Mucosa of stomach (tissue), 1 donor: ENCODE measurements around the gene SCN11A.

ENCODE experiments used
- H3K27me3 ChIP-seq: one replicate; pipeline ENCODE4 v1.7.0; 2013; ENCODE audit warnings: mild to moderate bottlenecking, low read length; ENCODE audit not compliant: control insufficient read depth, insufficient read depth
- H3K36me3 ChIP-seq: one replicate; pipeline ENCODE4 v1.7.0; 2013; ENCODE audit warnings: low read length; ENCODE audit not compliant: control insufficient read depth, insufficient read depth
- H3K4me1 ChIP-seq: one replicate; pipeline ENCODE4 v1.7.0; 2013; ENCODE audit warnings: mild to moderate bottlenecking, low read length; ENCODE audit not compliant: control insufficient read depth, insufficient read depth
- H3K4me3 ChIP-seq: one replicate; pipeline ENCODE4 v1.7.0; 2013; ENCODE audit warnings: low read length
- H3K9ac ChIP-seq: one replicate; pipeline ENCODE4 v1.7.0; 2013; ENCODE audit warnings: mild to moderate bottlenecking, low read length, moderate library complexity
- H3K9me3 ChIP-seq: one replicate; pipeline ENCODE4 v1.7.0; 2013; ENCODE audit warnings: mild to moderate bottlenecking, low read length, moderate library complexity; ENCODE audit not compliant: control insufficient read depth
- donor health status: Pancreatic carcinoma.

SCN11A gene

DNA sequence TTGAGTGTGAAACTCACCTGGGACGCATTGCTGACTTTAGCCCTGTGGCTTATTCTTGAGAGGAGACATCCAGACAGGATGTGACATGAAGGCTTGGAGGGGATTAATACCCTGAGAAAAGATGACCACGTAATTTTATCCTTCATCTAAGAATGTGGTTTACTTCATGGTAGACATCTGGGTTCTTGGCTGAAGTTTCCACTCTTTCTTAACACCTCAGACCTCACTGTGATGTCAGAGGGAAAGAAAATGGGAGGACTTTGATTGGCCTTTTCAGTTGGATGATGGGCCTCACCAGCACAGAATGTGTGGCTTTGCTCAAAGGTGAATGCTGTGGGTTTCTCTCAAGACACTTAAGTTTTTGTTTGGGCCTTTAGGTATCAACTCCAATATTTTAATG, 39.2 kb upstream of the SCN11A start:
- Histone ChIP-seq H3K36me3 (peaks cover 7% of the 10 kb centered on the region), H3K4me3 (no peak overlapping the region)

DNA sequence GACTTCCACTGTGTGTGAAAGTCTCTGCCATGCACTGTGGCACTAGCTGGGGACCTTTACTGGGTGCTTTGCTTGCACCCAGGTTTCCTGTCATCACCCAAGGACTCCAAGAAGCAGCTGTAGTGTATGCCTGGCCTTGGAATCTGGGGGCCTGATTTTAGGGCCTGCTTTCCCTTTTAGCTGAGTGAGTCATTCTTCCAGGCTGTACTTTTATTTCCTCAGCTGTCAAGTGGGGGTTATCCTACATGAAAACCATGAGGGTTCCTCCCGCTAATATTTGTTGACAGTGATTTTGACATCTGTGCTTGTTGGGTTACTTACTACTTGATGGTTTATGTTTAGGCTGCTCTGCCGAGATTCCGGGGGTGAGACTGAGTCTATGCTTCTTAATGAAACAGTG, 37.1 kb upstream of the SCN11A start:
- Histone ChIP-seq H3K4me1 (no peaks in the 10 kb centered on the region), H3K9me3 (no peaks in the 10 kb centered on the region), H3K36me3 (no peaks in the 10 kb centered on the region), H3K27me3 (no peaks in the 10 kb centered on the region), H3K4me3 (no peak overlapping the region), H3K9ac (no peak overlapping the region)

More for the DNA sequence above, 39.2 kb upstream of the SCN11A start:
- no peak overlapping the region for H3K9ac ChIP-seq
- no peaks in the 10 kb centered on the region for H3K4me1 ChIP-seq
- H3K27me3 ChIP-seq: no peaks in the 10 kb centered on the region
- H3K9me3 ChIP-seq: no peaks in the 10 kb centered on the region

DNA sequence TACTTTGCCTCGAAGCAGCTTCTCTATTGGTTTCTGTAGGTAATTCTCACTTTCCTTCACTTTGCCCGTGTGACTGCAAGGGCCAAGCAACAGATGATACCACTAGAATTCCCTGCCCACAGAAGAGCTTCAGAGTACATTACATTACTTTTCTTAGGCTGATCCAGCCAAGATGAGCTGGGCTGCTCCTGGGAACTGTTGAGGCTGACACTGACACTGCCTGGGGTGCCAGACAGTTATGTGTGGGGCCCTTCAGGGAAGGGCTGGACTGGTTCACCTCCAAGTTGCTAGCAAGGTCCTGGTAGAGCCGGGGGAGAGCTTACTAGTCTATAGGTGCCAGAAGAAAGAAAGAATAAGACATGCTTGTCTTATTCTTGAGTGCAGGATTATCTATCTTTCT, 36.7 kb upstream of the SCN11A start:
- no peak overlapping the region for H3K9ac ChIP-seq
- no peak overlapping the region for H3K4me3 ChIP-seq
- H3K9me3 ChIP-seq: no peaks in the 10 kb centered on the region
- H3K27me3 ChIP-seq: no peaks in the 10 kb centered on the region
- no peaks in the 10 kb centered on the region for H3K36me3 ChIP-seq
- H3K4me1 ChIP-seq: no peaks in the 10 kb centered on the region

DNA sequence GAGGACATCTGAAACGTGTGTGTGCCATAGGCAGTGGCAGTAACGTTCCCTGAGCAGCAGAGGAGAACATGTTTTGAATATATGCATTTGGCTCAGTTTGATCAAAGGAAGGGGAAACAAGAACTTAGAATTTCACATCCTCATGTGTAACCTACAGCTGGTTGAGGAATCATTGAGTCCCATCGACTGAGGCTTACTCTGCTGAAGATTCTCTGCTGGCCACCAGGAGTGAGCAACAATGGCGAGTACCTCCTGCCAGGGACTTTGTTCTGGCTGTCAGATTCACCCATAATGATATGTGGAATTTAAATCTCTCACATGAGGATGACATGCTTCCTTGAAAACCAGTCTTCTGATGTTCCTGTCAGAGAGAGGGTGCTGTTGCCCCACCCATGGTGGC, 34.4 kb upstream of the SCN11A start:
- Histone ChIP-seq H3K9ac (no peak overlapping the region), H3K9me3 (no peaks in the 10 kb centered on the region), H3K4me3 (no peak overlapping the region), H3K4me1 (no peaks in the 10 kb centered on the region), H3K27me3 (no peaks in the 10 kb centered on the region), H3K36me3 (no peaks in the 10 kb centered on the region)

DNA sequence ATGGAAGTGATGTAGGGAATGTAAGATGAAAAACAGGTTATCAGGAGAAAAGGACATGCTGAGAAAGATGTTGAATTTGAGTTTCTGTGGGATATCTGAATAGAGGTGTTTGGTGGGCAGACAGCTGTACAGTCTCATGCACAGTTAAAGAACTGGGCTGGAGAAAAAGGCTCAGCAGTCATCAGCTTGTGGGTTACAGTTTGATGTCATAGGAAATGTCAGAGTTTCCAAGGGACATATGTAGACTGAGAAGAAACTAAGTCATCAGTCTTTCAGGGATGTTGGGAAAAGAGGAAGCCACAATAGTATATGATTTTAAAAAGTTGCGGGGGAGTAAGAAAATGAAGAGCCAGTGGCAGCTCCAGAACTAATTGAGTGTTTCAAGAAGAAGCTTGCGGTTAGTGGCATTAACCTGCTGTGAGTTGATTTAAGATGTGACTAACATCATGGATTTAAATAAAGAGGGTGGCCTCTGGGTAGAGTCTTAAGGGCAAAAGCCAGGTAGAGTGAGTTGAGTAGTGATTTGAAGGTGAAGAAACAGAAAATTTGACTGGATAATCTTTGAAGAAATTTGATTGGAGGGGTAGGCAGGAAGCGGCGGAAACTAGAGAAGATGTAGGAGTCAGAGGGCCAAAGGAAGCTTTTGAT, 31.0 kb upstream of the SCN11A start:
- H3K4me3 ChIP-seq: no peak overlapping the region
- no peaks in the 10 kb centered on the region for H3K36me3 ChIP-seq
- no peaks in the 10 kb centered on the region for H3K9me3 ChIP-seq
- H3K4me1 ChIP-seq: no peaks in the 10 kb centered on the region
- no peaks in the 10 kb centered on the region for H3K27me3 ChIP-seq
- H3K9ac ChIP-seq: no peak overlapping the region

DNA sequence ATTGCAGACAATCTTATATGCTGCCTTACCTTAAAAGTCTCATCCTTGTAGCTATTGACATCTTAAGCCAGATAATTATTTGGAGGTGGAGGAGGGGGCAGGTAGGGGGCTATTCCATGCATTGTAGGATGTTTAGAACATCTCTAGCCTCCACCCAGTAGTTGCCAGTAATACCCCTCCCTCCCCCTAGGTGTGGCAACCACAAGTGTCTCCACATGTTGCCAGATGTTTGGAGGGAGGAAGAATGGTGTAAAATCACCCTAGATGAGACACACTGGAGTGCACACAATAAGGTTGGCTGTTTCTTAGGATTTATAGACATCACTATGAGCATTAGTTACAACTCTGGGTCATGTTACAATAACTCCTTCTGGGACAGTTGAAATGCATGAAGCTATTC, 28.3 kb upstream of the SCN11A start:
- H3K4me3 ChIP-seq: no peak overlapping the region
- no peaks in the 10 kb centered on the region for H3K4me1 ChIP-seq
- peaks cover 10% of the 10 kb centered on the region for H3K36me3 ChIP-seq
- no peaks in the 10 kb centered on the region for H3K9me3 ChIP-seq
- no peaks in the 10 kb centered on the region for H3K27me3 ChIP-seq
- H3K9ac ChIP-seq: no peak overlapping the region

DNA sequence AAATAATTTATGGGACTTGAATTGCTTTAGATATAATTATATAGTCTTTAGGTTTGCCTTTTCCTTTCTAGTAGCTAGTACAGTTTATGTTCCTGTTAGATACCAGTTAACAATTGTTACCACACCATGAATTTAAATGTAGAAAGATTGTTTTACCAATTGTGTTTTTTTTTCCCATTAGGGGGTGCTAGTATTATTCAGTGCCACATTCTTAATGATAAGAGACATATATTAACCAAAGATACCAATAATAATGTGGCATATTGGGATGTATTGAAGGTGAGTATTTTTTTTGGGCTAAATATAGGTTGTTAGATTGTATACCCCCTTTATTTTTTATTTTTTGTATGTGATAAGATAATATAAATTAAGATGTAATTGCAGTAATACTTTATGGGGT, 27.8 kb upstream of the SCN11A start:
- H3K36me3 ChIP-seq: peaks cover 11% of the 10 kb centered on the region
- no peaks in the 10 kb centered on the region for H3K4me1 ChIP-seq
- H3K9ac ChIP-seq: no peak overlapping the region
- no peaks in the 10 kb centered on the region for H3K9me3 ChIP-seq
- no peaks in the 10 kb centered on the region for H3K27me3 ChIP-seq
- no peak overlapping the region for H3K4me3 ChIP-seq

DNA sequence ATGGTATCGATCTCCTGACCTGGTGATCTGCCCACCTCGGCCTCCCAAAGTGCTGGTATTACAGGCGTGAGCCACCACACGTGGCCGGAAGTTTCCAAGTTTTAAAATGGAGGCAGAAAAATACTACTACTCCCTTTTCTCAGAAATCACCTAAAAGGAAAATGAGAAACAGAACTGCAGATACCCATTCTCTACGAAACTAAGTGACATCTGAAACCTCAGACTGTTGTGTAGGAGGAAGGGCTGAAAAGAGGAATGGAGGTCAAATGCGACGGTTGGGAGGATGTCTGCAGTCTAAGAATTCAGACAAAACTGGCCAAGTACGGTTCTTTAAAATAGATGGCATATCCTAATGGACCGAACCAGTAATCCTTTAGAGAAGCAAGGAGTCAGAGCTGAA, 24.2 kb upstream of the SCN11A start:
- Histone ChIP-seq H3K36me3 (peaks cover 11% of the 10 kb centered on the region), H3K4me1 (no peaks in the 10 kb centered on the region), H3K9me3 (no peaks in the 10 kb centered on the region), H3K4me3 (no peak overlapping the region), H3K27me3 (no peaks in the 10 kb centered on the region), H3K9ac (no peak overlapping the region)

DNA sequence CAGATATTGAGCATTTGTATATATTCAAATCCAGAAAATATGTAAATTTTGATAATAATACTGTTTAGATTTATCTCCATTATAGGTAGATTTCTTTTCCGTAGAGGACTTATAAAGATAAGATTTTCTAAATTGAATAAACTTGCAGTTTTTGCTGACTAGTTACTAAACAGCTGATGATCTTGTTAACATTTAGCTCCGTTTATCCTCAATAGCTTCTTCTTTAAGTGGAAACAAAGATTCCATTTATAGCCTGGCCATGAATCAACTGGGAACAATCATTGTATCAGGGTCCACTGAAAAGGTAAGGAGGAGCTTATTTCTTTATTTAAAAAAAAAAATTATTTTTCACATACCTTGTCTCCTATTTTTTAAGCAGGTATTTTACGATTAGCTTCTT, 16.8 kb upstream of the SCN11A start:
- Histone ChIP-seq H3K9ac (no peak overlapping the region), H3K36me3 (no peaks in the 10 kb centered on the region), H3K9me3 (no peaks in the 10 kb centered on the region), H3K4me3 (no peak overlapping the region), H3K27me3 (no peaks in the 10 kb centered on the region), H3K4me1 (no peaks in the 10 kb centered on the region)

DNA sequence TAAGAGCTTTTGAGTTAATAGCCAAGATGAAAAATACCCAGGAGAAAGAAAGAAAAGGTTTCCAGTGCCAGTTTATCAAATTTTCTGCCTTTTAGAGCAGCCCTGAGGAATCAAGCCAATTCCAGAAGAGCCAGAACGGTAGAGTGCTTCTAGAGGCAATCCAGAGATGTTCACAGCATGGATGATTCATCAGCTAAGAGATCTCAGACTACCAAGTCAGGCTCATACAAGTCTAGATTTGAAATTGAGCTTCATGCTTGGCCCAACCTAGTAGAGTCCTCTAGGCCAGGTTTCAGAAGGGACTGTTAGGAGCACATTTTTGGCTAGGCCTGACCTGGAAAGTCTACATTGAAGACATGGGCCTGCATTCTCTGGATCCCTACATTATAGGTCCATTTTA, 15.5 kb upstream of the SCN11A start:
- no peaks in the 10 kb centered on the region for H3K36me3 ChIP-seq
- no peak overlapping the region for H3K4me3 ChIP-seq
- H3K9ac ChIP-seq: no peak overlapping the region
- H3K4me1 ChIP-seq: no peaks in the 10 kb centered on the region
- no peaks in the 10 kb centered on the region for H3K27me3 ChIP-seq
- no peaks in the 10 kb centered on the region for H3K9me3 ChIP-seq

DNA sequence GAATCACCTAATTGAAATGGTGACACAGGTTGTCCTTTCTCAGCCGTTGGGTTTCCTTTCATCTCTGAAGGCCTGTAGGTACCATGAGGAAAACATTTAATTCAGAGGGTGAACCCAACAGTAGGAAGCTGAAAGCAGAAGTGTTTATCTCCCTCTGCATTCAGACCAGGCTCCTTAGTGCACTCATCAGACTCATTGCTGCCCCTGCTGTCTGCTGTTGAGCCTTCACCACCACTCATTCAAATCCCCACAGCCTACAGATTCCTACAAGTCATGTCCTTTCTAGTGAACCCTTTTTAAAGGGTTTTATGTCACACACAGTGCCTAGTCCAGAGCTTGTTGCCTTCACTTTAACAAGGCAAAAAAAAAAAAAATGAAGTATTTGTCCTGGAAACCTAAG, 13.5 kb upstream of the SCN11A start:
- H3K36me3 ChIP-seq: no peaks in the 10 kb centered on the region
- H3K4me3 ChIP-seq: no peak overlapping the region
- H3K9ac ChIP-seq: no peak overlapping the region
- no peaks in the 10 kb centered on the region for H3K9me3 ChIP-seq
- H3K27me3 ChIP-seq: no peaks in the 10 kb centered on the region
- H3K4me1 ChIP-seq: no peaks in the 10 kb centered on the region

DNA sequence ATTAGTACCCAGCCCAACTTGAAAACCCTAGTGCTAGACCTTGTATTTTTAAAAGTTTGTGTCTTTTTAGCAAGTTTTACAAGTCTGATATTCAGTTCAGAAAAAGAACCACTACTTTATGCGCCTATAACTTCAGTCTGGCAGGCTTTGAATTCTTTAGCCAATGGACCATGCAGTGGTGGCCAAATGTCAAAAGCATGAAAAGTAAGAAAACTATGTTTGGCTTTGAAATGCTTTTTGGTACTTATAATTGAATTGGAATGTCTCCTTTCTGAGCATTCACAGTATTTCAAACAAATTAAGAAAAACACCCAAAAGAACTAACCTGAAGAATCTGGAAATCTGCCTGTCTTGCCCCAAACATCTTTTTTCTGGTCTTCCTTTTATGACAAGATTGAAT, 12.9 kb upstream of the SCN11A start:
- H3K4me3 ChIP-seq: no peak overlapping the region
- H3K9me3 ChIP-seq: no peaks in the 10 kb centered on the region
- no peaks in the 10 kb centered on the region for H3K36me3 ChIP-seq
- H3K9ac ChIP-seq: no peak overlapping the region
- no peaks in the 10 kb centered on the region for H3K4me1 ChIP-seq
- H3K27me3 ChIP-seq: no peaks in the 10 kb centered on the region

DNA sequence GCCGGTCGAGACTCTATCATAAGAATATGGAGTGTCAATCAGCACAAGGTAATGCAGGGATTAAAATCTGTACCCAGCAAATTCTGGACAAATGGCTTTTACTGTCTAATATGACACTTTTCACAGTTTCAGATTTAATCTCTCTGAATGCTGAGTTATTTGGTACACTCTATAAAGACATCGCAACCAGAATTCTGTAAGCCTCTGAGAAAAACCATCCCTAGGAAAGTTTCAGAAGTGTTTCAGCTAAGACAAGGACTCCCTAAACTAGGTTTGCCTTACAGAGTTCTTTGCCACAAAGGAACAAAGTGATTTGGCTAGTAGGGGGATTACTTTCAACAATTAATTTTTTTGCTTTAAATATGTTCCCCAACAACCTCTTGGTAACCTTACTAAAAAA, 11.4 kb upstream of the SCN11A start:
- no peaks in the 10 kb centered on the region for H3K36me3 ChIP-seq
- no peak overlapping the region for H3K4me3 ChIP-seq
- H3K27me3 ChIP-seq: no peaks in the 10 kb centered on the region
- H3K9me3 ChIP-seq: no peaks in the 10 kb centered on the region
- no peak overlapping the region for H3K9ac ChIP-seq
- no peaks in the 10 kb centered on the region for H3K4me1 ChIP-seq
